IPS-18c (cell line): Measurements from ENCODE around the gene SF3B2.
"Not testable (repeated sequence)": the region's sequence is repeated elsewhere in the genome, so short reads cannot be mapped to it uniquely, and the experiment has no call there.

Experiments
- H3K4me3 ChIP-seq: 2 replicates; pipeline ENCODE4 v1.7.0; 2013; ENCODE audit warnings: low read depth, mild to moderate bottlenecking, low read length, moderate library complexity; ENCODE audit not compliant: insufficient read depth
- H3K9me3 ChIP-seq: one replicate; pipeline ENCODE4 v1.6.1; 2013; ENCODE audit warnings: mild to moderate bottlenecking, low read length, moderate library complexity; ENCODE audit not compliant: control insufficient read depth, insufficient read depth

SF3B2 gene

DNA sequence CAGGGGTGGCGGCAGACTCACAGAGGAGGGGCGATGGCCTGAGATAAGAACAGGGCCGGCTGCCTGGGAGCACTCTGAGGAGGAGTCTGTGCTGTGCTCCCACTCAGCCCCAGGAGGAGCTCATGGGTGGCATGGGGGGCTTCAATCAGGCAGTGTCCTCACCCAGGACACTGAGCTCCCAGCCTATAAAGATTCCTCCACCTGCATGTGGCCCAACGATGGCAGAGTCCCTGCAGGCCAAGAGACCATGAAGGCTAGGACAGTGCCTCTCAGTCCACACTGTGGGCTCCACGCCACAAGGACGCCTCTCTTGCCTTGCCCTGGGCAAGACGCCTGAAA lies 38.4 kb upstream of the SF3B2 start:
- Histone ChIP-seq H3K9me3 (no peaks in the 10 kb centered on the region), H3K4me3 (no peak overlapping the region)

DNA sequence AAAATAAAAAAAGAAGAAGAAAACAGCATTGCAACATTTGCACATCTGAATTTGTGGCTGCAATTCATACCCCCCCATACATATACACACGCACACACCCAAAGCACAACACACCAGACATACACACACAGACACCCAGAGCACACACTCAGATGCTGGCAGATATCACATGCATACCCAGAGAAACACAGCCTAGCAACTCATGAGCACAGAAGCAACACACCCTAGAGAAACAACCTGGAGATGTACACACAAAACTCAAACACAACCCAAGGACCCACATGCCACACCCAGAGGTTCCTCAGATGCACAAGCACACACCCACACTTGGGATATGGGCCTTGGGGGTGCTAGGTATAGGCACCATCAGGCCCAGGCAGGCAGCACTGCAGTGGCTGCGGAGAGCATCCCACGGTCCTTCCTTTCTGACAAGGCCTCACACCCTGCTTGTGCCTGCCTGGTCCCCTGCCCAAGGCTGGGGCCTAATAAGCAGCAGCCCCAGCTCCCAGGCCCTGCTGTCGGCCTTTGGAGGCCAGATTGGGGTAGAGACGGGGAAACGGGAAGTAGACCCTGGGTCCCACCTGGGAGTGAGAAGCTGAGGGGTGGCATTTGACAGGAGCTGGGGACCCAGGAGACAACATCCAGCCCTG lies 37.2 kb upstream of the SF3B2 start:
- Histone ChIP-seq H3K4me3 (no peak overlapping the region), H3K9me3 (no peaks in the 10 kb centered on the region)

DNA sequence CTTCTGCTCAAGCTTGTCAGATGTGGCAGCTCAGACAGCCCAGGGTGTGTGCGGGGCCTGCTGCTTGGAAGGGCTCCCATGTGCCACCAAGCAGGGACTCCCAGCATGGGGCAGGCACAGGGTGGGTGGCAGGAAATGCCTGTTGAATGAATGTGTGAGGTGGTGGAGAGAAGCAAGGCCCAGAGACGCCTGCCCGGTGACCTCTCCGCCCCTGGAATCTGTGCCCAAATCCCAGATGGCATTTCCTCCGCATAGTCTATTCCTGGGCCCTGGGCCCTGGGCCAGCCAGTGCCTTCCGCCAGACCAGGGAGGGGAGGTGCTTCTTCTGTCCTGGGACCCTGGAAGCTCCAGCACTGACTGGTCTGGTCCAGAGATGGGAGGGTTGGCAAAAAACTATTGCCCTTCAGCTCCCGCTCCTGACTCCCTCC lies 36.7 kb upstream of the SF3B2 start:
- Histone ChIP-seq H3K4me3 (no peak overlapping the region), H3K9me3 (no peaks in the 10 kb centered on the region)

DNA sequence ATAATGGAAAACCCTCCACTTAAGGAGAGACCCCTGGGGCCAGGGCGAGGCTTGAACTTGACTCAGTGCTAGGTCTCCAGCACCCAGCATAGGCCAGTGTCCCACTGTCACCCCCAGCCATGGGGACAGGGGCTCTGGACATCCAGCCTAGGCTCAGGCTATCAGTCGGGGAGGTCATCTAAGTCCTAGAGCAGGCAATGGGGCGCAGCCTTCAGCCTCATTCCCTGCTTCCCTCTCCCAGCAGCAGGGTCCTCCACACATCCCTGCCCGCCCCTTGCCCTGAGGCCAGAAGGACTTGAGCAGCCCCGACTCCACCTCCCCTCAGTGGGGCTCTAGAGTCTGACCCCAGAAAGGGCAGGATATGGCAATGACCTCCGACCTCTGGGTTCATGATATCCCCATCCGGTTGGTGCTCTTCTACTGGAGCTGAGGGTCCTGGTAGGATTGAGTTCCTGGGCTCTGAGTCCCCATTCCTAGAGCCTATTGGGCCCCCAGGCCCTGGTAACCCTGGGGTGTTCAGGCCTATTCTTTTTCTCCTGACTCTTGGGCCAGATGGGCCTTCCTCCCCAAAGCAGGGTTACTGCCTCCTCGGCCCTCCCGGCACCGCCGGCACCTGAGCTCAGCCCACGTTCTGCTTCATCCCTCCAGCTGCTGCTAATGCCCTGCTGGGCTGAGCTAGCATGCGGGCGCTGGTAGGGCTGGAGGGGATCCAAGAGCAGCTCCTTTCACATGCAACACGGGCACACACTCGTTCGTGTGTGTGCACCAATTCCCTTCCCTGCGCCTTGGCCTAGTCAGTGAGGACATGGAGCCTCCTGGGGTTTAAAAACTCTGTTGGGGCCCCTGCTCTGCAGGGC lies 36.0 kb upstream of the SF3B2 start:
- no peaks in the 10 kb centered on the region for H3K9me3 ChIP-seq
- H3K4me3 ChIP-seq: no peak overlapping the region

DNA sequence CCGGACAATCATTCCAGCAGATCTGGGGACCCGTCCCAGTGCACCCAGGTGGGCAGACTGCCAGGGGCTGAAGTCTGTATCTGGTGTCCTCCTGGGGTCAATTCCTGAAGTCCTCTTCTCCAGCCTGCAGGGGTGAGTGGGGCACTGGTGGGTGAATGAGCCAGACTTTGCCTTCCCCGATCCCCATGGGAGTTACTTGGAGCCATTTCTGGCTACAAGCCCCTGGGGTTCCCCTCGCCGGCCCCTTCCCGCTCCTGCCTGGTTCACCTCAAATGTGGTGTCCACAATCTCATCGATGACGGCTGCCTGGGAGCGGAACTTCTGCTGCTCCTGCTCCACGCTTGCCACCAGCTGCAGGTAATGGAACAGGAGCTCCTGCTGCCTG lies 35.4 kb upstream of the SF3B2 start:
- Histone ChIP-seq H3K4me3 (no peak overlapping the region), H3K9me3 (no peaks in the 10 kb centered on the region)

DNA sequence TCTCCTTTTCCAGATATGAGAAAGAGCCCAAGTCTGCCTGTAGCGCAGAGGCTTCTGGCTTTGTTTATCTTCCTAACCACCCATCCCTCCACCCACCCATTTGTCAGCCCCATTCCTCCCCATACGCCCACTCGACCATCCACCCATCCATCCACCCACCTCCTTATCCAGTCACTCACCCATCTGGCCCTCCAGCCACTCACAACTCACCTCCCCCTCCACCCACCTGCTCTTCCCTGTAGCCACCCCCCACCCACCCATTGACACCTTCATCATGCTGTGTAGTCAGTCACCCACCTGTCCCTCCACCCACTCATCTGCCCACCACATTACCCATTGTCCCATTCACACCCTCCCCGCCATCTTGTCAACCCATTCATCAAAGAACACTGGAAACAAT lies 34.8 kb upstream of the SF3B2 start:
- H3K9me3 ChIP-seq: no peaks in the 10 kb centered on the region
- no peak overlapping the region for H3K4me3 ChIP-seq

DNA sequence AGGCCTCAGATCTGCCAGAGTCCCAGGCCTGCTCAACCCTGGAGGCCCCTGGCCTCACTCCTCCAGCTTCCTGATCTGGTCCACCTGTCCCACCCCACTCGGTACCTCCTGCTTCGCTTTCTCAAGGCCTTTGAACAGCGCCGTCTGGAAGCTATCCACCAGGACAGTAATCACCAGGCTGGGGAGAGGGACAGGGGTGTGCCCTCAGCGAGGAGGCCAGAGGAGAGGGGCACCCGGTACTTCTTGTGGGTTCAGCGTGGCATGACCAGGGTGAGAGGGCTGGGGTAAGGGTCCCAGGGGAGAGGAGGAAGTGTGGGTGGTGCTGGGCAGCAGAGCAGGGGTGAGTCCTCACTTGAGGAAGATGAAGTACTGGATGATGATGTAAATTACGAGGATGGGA lies 32.0 kb upstream of the SF3B2 start:
- no peak overlapping the region for H3K4me3 ChIP-seq
- H3K9me3 ChIP-seq: no peaks in the 10 kb centered on the region

DNA sequence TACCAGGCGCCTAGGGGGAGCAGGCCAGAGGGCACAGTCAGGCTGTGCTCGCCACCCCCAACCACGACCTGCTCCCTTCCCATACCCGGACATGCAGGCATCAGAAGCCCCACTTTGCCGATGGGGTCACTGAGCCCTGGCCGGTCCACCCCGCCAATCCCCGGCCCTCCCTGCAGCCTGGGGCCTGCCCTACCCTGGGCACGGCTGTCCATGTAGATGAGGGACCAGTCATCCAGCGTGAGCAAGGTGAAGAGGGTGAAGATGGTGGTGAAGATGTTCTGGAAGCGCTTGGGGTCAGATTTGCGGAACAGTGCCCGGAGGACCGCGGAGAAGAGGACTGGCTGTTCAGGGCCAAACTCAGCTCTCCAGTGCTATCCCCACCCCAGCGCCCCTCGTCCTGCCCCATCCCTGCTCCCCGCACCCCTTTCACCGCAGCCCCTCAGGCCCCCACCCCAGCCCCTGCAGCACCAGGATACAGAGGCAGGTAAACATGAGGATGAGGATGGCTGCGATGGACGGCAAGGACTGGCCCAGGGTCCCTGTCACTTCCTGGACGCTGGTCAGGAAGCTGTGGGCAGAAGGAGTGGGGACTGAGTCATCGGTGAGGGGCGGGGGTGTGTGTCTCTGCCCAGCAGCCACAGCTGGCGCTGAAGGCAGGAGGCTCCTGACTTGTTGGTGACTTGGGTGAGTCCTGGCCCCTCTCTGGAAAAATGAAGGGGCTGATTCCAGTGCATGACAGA lies 31.4 kb upstream of the SF3B2 start:
- H3K4me3 ChIP-seq: no peak overlapping the region
- no peaks in the 10 kb centered on the region for H3K9me3 ChIP-seq

DNA sequence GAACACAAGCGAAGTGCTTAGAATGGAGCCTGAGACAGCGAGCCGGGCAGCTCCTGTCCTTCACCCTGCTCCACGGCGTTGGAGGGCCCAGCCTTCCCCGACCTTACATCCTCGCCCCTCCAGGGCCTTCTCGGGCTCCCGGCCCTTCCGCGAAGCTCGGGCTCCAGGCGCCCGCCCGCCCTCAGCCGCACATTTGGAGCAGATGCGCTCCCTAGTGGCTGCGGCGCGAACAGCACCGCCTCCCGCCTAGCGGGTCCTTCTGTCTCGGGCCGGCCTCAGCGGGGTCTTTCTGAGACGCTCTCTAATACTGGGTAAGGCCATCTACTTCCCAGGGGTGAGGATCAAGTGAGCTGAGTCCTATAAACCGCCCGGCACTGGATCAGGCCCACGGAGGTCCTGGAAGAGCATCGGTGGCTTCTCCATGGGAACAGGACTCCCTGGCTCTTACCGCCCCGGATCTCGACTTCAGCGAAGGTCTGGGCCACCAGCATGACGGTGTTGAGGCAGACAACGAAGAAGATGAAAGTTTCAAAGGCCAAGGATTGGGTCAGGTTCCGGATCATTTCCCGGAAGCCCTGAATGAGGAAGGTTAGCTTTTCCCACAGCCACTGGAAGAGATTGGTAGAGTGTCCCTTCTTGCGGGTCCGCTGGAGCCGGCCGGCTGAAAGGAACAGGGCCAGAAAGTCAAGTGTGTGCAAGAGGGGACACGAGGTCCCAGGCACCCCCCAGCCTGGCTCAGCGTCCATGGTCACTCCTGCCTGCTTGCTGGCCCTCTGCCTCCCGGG lies 29.6 kb upstream of the SF3B2 start:
- H3K4me3 ChIP-seq: no peak overlapping the region
- H3K9me3 ChIP-seq: no peaks in the 10 kb centered on the region

DNA sequence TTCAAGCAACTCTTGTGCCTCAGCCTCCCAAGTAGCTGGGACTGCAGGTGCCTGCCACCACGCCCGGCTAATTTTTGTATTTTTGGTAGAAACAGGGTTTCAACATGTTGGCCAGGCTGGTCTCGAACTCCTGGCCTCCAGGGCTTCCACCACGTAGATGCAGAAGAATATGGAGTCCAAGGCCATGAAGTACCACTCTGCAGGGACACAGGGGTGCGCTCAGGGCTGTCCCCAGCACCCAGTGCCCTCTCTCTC lies 29.1 kb upstream of the SF3B2 start:
- H3K4me3 ChIP-seq, H3K9me3 ChIP-seq: not testable (repeated sequence)

DNA sequence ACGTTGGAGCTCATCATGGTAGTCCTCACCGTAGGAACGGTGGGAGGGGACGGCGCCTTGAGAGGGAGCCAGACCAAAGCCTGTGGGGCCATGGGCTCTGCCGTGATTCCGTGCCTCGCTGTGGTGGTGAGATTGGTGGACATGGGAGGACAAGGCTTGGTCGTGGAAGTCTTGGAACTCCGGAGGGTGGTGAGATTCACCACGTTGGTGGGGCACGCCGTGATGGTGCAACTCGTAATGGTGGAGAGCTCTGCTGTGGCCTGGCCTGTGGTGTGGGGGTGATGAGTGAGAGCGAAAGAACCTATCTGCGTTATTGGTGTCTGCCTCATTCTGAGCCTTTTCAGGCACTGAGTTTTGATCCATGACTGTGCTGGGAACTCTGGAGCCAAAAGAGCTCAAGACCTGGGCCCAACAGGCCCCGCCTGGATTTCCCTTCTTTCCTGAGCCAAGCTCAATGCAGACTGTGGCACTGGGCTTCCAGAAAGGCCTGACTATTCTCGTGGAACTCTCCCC lies 26.1 kb upstream of the SF3B2 start, which contains the start of gene CATSPER1:
Gene CATSPER1 (minus strand): TSS at position 463 of the 513 bp plus-strand sequence. CDS start 100 bp downstream, at position 363.
- Histone ChIP-seq H3K9me3 (no peaks in the 10 kb centered on the region), H3K4me3 (no peak within 1 kb of the TSS)

DNA sequence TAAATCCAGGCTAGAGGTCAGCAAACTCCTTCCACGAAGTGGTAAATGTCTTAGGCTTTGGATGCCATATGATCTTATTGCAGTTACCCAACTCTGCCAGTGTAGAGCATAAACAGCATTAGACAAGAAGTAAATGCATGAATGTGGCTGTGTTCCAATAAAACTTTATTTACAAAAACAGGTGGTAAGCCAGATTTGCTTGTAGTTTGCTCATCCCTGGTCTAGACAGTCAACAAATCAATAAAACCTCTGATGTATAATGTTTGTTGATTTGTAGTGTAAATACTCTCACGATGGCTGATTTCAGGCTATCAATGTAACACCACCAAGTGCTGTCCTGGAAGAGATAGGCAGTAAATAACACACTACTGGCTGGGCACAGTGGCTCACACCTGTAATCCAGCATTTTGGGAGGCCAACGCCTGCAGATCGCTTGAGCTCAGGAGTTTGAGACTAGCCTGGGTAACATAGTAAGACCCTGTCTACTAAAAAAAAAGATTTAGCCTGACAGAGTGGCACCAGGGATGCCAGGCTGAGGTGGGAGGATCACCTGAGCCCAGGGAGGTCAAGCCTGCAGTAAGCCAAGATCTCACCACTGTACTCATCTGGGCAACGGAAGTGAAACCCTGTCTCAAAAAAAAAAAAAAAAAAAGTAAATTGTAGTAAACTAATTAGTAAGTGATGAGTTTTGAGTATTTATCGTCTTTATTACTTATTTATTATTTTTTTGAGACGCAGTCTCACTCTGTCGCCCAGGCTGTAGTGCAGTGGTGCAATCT lies 19.0 kb upstream of the SF3B2 start:
- H3K9me3 ChIP-seq: no peaks in the 10 kb centered on the region
- no peak overlapping the region for H3K4me3 ChIP-seq

DNA sequence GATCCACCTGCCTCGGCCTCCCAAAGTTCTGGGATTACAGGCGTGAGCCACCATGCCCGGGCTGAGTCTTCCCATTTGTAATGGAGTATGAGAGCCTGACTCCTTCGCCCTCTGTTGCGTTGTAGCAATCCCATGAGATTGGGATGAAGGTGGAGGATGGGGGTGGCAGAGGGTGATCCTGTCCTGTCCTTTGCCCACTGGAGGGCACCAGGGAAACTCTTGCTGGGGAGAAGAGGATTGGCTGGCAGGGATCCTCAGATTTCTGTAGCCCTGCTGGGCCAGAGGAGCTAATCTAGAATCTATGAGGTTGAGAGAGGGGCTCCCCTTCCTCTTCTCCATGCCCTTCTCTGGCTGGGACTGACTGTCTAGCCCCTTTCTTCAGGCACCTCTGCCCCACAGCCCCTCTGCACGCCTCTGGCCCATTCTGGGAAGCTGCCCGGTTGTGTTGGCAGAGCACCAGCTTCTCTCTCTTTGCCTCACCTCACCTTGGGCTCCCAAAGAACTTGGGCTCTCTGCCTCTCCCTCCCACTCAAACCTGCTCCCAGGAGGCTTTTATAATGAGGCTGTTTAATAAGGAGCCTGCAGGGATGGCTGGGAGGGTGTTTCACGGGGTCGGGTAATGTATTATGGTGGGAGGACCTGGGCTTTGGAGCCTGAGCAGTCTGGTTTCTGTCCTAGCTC lies 16.4 kb upstream of the SF3B2 start:
- no peaks in the 10 kb centered on the region for H3K9me3 ChIP-seq
- no peak overlapping the region for H3K4me3 ChIP-seq

DNA sequence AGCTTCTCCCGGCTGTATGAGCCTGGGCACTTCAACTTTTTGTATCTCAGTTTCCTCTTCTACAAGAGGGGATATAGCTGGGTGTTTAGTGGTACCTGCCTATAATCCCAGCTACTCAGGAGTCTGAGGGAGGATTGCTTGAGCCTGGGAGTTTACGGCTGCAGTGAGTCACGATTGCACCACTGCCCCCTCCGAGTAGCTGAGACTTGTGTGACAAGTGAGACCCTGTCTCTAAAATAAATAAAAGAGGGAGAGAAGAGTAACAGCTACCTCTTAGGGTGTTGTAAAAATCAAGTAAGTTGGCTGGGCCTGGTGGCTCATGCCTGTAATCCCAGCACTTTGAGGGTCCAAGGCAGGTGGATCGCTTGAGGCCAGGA lies 15.8 kb upstream of the SF3B2 start:
- Histone ChIP-seq H3K9me3 (no peaks in the 10 kb centered on the region), H3K4me3 (no peak overlapping the region)

DNA sequence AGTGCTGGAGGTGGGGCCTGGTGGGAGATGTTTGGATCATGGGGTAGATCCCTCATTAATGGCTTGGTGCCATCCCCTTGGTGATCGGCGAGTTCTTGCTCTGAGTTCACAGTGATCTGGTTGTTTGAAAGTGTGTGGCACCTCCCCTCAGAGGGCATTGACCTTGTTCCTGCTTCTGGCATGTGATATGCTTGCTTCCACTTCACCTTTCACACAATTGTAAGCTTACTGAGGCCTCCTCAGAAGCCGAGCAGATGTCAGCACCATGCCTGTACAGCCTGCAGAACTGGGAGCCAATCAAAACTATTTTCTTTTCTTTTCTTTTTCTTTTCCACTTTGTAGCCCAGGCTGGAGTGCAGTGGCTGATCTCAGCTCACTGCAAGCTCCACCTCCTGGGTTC lies 14.8 kb upstream of the SF3B2 start:
- Histone ChIP-seq H3K4me3 (no peak overlapping the region), H3K9me3 (no peaks in the 10 kb centered on the region)

DNA sequence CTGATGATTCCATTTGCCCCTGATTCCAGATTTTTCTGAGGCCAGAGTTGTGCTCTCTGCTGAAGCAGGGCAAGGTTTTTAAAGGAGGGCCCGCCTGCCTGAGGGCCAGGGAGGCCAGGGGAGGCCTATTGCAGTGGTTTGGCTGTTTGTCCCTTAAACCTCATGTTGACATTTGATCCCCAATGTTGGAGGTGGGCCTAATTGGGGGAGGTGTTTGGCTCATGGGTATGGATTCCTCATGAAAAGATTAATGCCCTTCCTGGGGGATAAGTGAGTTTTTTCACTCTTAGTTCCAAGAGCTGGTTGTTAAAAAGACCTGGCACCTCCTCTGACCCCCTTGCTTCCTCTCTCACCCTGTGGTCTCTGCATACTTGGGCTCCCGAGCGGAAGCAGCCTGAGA lies 12.4 kb upstream of the SF3B2 start:
- H3K4me3 ChIP-seq: no peak overlapping the region
- H3K9me3 ChIP-seq: peaks cover 3% of the 10 kb centered on the region
